Mucosa of descending colon (tissue), 3 donors: ENCODE data around the gene GALNS. TPM values are rescaled to one million over a fixed set of nuclear protein-coding genes. Genes with fewer than 3 reads are reported as not detected.
A peak's percentile ranks its signal among the peaks of the same experiment; 100 is the strongest.

Experiments used
- ATAC-seq: fragments of 200-7000 bp; cut with Tn5 transposase; one replicate; pipeline ENCODE4 v1.9.1; 2020; ENCODE audit warnings: mild to moderate bottlenecking, moderate library complexity
- DNase-seq, 3 donors: peaks; one replicate each; pipeline ENCODE4 v3.0.0-alpha.2; 2020
- H3K36me3 ChIP-seq: fragments of 200-600 bp; one replicate; pipeline ENCODE4 v1.8.0; 2021; ENCODE audit warnings: low read depth, mild to moderate bottlenecking
- H3K4me1 ChIP-seq: fragments of 200-600 bp; one replicate; pipeline ENCODE4 v1.8.0; 2021; ENCODE audit warnings: low read depth, mild to moderate bottlenecking
- H3K4me3 ChIP-seq: fragments of 200-600 bp; one replicate; pipeline ENCODE4 v1.8.0; 2021; ENCODE audit warnings: mild to moderate bottlenecking
- H3K9me3 ChIP-seq: fragments of 200-600 bp; one replicate; pipeline ENCODE4 v1.8.0; 2021; ENCODE audit warnings: mild to moderate bottlenecking
- CTCF ChIP-seq: fragments of 200-600 bp; IDR thresholded peaks from one replicate; pipeline ENCODE4 v1.8.0; 2022; ENCODE audit warnings: antibody characterized with exemption, mild to moderate bottlenecking
- intact Hi-C, 2 donors: fragments of 100-400 bp; cut with DNase I in 1 of 2; cut with micrococcal nuclease in 1 of 2; formaldehyde crosslinking; loops; one replicate each; pipeline versions ENCODE4 v1.11.0 to v1.11.1; 2022; cut with DNase I, micrococcal nuclease
- total RNA-seq, 3 donors: library from RNA; stranded (reverse); fragmentation: NEBNext Ultra II Directional in 2 of 3; extraction: Animal tissue kit (Norgen Biotek cat#: 25700) in 2 of 3; gene quantifications; one replicate each; pipeline versions ENCODE4 v1.2.1 to v1.2.4, GENCODE V29; 2021 to 2023
- donor health status: DM: no; HTN: no; CAD: no; lungs with moderate emphysema.
- donor health status: DM: no; HTN: no; CAD: no.
- donor health status: DM: no; HTN: yes; CAD: no.

The GALNS gene
- total RNA-seq, 3 donors from 2014 or later, result 37.4 to 65.3 (median 44.0) TPM

GRCh38 chr16:88769617-88770460 lies 86.9 kb downstream of the GALNS start:
- TF ChIP-seq CTCF, result no peak
- Histone ChIP-seq H3K9me3 (no peaks in the 10 kb centered on the region), H3K4me3 (no peak overlapping the region), H3K4me1 (peaks cover 62% of the 10 kb centered on the region), H3K36me3 (no peaks in the 10 kb centered on the region)
- DNase-seq (peak; percentile 72 to 83 (median 78)), ATAC-seq (peak; percentile 69)
- intact Hi-C loops, result no loop called here

GRCh38 chr16:88768071-88768783 lies 88.5 kb downstream of the GALNS start:
- Histone ChIP-seq H3K4me3 (no peak overlapping the region), H3K9me3 (no peaks in the 10 kb centered on the region), H3K36me3 (no peaks in the 10 kb centered on the region), H3K4me1 (peaks cover 53% of the 10 kb centered on the region)
- intact Hi-C loops, result no loop called here
- ATAC-seq, result no peak
- TF ChIP-seq CTCF, result no peak
- DNase-seq, result no peak

GRCh38 chr16:88767546-88768070 lies 89.1 kb downstream of the GALNS start:
- intact Hi-C loops, result no loop called here
- Histone ChIP-seq H3K36me3 (no peaks in the 10 kb centered on the region), H3K4me1 (peaks cover 57% of the 10 kb centered on the region), H3K9me3 (no peaks in the 10 kb centered on the region), H3K4me3 (no peak overlapping the region)
- no peak for DNase-seq
- ATAC-seq, result no peak
- no peak for TF ChIP-seq CTCF

GRCh38 chr16:88766975-88767374 lies 89.8 kb downstream of the GALNS start:
- DNase-seq (no peak), ATAC-seq (no peak)
- H3K4me1 ChIP-seq, result peaks cover 58% of the 10 kb centered on the region
- TF ChIP-seq CTCF, result no peak
- intact Hi-C loops, result no loop called here
- no peaks in the 10 kb centered on the region for H3K9me3 ChIP-seq
- no peaks in the 10 kb centered on the region for H3K36me3 ChIP-seq
- H3K4me3 ChIP-seq, result no peak overlapping the region

GRCh38 chr16:88764913-88765349 lies 91.8 kb downstream of the GALNS start:
- H3K4me1 ChIP-seq, result peaks cover 63% of the 10 kb centered on the region
- H3K4me3 ChIP-seq, result no peak overlapping the region
- intact Hi-C loops, result no loop called here
- H3K9me3 ChIP-seq, result no peaks in the 10 kb centered on the region
- ATAC-seq, result no peak
- no peak for DNase-seq
- no peaks in the 10 kb centered on the region for H3K36me3 ChIP-seq
- no peak for TF ChIP-seq CTCF
